GM23248 (cell line): ENCODE measurements around the gene DGAT2. TPM values are rescaled to one million over a fixed set of nuclear protein-coding genes. Genes with fewer than 3 reads are reported as not detected.
A peak's percentile ranks its signal among the peaks of the same experiment; 100 is the strongest.

Source experiments
- DNase-seq: peaks from one replicate; pipeline ENCODE4 v3.0.0-alpha.2; 2015
- H2AFZ ChIP-seq: fragments of 200-600 bp; sonication (generic); 2 replicates; pipeline ENCODE4 v1.6.1; 2016; ENCODE audit warnings: antibody characterized with exemption
- H3F3A ChIP-seq: fragments of 200-600 bp; sonication (generic); 2 replicates; pipeline ENCODE4 v1.6.1; 2016; ENCODE audit warnings: mild to moderate bottlenecking, antibody characterized with exemption, mixed run types; ENCODE audit not compliant: insufficient read depth
- H3K27ac ChIP-seq: fragments of 200-600 bp; sonication (generic); 2 replicates; pipeline ENCODE4 v1.5.1; 2016; ENCODE audit warnings: mild to moderate bottlenecking
- H3K27me3 ChIP-seq: fragments of 200-600 bp; sonication (generic); replicated peaks from 2 replicates; pipeline ENCODE4 v1.6.1; 2016; ENCODE audit warnings: mild to moderate bottlenecking; ENCODE audit not compliant: insufficient read depth
- H3K36me3 ChIP-seq: fragments of 200-600 bp; sonication (generic); 2 replicates; pipeline ENCODE4 v1.6.1; 2016; ENCODE audit warnings: low read depth, mild to moderate bottlenecking
- H3K4me1 ChIP-seq: fragments of 200-600 bp; sonication (generic); 2 replicates; pipeline ENCODE4 v1.6.1; 2016; ENCODE audit warnings: mild to moderate bottlenecking; ENCODE audit not compliant: insufficient read depth
- H3K4me2 ChIP-seq: fragments of 200-600 bp; sonication (generic); one replicate; pipeline ENCODE4 v1.6.1; 2016; ENCODE audit warnings: mild to moderate bottlenecking; ENCODE audit not compliant: unreplicated experiment
- H3K4me3 ChIP-seq: fragments of 200-600 bp; sonication (generic); 2 replicates; pipeline ENCODE4 v1.5.1; 2016; ENCODE audit warnings: mild to moderate bottlenecking
- H3K79me2 ChIP-seq: fragments of 200-600 bp; sonication (generic); 2 replicates; pipeline ENCODE4 v1.6.1; 2016; ENCODE audit warnings: mild to moderate bottlenecking; ENCODE audit not compliant: insufficient read depth
- H3K9ac ChIP-seq: fragments of 200-600 bp; sonication (generic); 2 replicates; pipeline ENCODE4 v1.6.1; 2016; ENCODE audit warnings: mild to moderate bottlenecking
- H3K9me2 ChIP-seq: fragments of 200-600 bp; sonication (generic); 2 replicates; pipeline ENCODE4 v1.6.1; 2016; ENCODE audit warnings: mixed run types, mild to moderate bottlenecking, moderate library complexity; ENCODE audit not compliant: insufficient read depth
- H3K9me3 ChIP-seq: fragments of 200-600 bp; sonication (generic); one replicate; pipeline ENCODE4 v1.6.1; 2017; ENCODE audit warnings: low read depth
- H4K20me1 ChIP-seq: fragments of 200-600 bp; sonication (generic); 2 replicates; pipeline ENCODE4 v1.6.0; 2016; ENCODE audit not compliant: insufficient read depth
- EZH2 ChIP-seq: fragments of 200-600 bp; sonication (generic); IDR thresholded peaks from 2 replicates; pipeline ENCODE4 v1.6.1; 2018; ENCODE audit warnings: antibody characterized with exemption, mild to moderate bottlenecking; ENCODE audit not compliant: insufficient read depth, poor library complexity, severe bottlenecking
- EZH2phosphoT487 ChIP-seq: fragments of 200-600 bp; sonication (generic); IDR thresholded peaks from 2 replicates; pipeline ENCODE4 v1.6.1; 2018; ENCODE audit warnings: antibody characterized with exemption, moderate library complexity, mild to moderate bottlenecking, low read depth; ENCODE audit not compliant: insufficient read depth
- WGBS, 2 experiments: methylation state at CpG; one replicate each; pipeline ENCODE4 v1.1.6; 2015 to 2017; ENCODE audit warnings: low lambda C conversion rate in 2 of 2, low coverage in 1 of 2; ENCODE audit errors: missing lambda C conversion rate in 2 of 2; 5-methylcytosine and 5-hydroxymethylcytosine counted together
- in situ Hi-C: fragments of 300-500 bp; cut with MboI; formaldehyde crosslinking; loops from 2 replicates; pipeline ENCODE4 v1.15.0; 2020
- polyA plus RNA-seq: library from polyadenylated mRNA; unstranded; fragments of >200 nt; fragmentation: Nextera tagmentation; extraction: Ambion mirVana; gene quantifications from 2 replicates; pipeline ENCODE4 v1.2.1, GENCODE V29; 2016
- total RNA-seq: library from RNA; depleted of rRNA; stranded (reverse); fragments of >200 nt; shearing (Covaris generic); gene quantifications from 2 replicates; pipeline ENCODE4 v1.2.3, GENCODE V29; 2014

The DGAT2 gene
- total and polyA plus RNA-seq, 2 experiments from 2014 or later, result 7.5 to 7.6 TPM

DNA sequence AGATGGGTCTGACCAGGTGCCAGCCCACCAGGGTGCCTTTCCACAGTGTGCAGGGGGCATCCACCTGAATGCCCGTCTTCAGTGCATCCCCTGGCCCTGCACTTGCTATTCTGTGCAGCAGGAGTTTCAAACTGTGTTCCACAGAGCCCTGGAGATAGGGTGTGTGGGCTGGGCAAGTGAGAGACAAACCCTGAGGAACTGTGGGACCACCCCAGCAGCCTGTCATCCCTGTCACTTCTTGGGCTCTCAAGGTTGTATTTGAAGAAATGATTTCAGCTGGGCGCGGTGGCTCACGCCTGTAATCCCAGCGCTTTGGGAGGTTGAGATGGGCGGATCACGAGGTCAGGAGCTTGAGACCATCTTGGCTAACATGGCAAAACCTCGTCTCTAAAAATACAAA, 6.4 kb upstream of the DGAT2 start:
- in situ Hi-C loops, result no loop called here
- Histone ChIP-seq H3K4me1 (peaks cover 25% of the 10 kb centered on the region), H3K79me2 (no peaks in the 10 kb centered on the region), H3K9me3 (no peaks in the 10 kb centered on the region), H3K36me3 (no peaks in the 10 kb centered on the region), H3K27me3 (no peaks in the 10 kb centered on the region), H3K9ac (no peak overlapping the region), H4K20me1 (no peaks in the 10 kb centered on the region), H3K27ac (no peak overlapping the region), H3K9me2 (no peaks in the 10 kb centered on the region), H3K4me2 (no peak overlapping the region), H3F3A (peaks cover 12% of the 10 kb centered on the region), H2AFZ (no peak overlapping the region), H3K4me3 (no peak overlapping the region)
- DNase-seq, result no peak
- WGBS, 2 experiments, result 90 to 92% methylated on average over 8 of the region's 8 CpGs
- no peak for TF ChIP-seq EZH2
- TF ChIP-seq EZH2phosphoT487, result no peak

- no peaks in the 10 kb centered on the region for H3K9me2 ChIP-seq
- in situ Hi-C loops, result no loop called here
- H3K9me3 ChIP-seq, result no peaks in the 10 kb centered on the region
- peak overlapping the region; percentile 42; the same call in 1 of the 2 replicates for H2AFZ ChIP-seq
- no peak overlapping the region for H3K9ac ChIP-seq
- TF ChIP-seq EZH2phosphoT487 (no peak), EZH2 (no peak)
- H3K4me3 ChIP-seq, result no peak overlapping the region
- no peaks in the 10 kb centered on the region for H3K36me3 ChIP-seq
- no peak overlapping the region for H3K27ac ChIP-seq
- no peaks in the 10 kb centered on the region for H3K27me3 ChIP-seq
- H4K20me1 ChIP-seq, result no peaks in the 10 kb centered on the region
- H3K79me2 ChIP-seq, result no peaks in the 10 kb centered on the region
- no peak overlapping the region for H3K4me2 ChIP-seq
- peaks cover 25% of the 10 kb centered on the region for H3K4me1 ChIP-seq
- WGBS, 2 experiments, result 82 to 85% methylated on average over 2 of the region's 2 CpGs
- DNase-seq, result peak; percentile 73
- H3F3A ChIP-seq, result peaks cover 12% of the 10 kb centered on the region
Measured at GRCh38 chr11:75762885-75763284, 5.7 kb upstream of the DGAT2 start.

DNA sequence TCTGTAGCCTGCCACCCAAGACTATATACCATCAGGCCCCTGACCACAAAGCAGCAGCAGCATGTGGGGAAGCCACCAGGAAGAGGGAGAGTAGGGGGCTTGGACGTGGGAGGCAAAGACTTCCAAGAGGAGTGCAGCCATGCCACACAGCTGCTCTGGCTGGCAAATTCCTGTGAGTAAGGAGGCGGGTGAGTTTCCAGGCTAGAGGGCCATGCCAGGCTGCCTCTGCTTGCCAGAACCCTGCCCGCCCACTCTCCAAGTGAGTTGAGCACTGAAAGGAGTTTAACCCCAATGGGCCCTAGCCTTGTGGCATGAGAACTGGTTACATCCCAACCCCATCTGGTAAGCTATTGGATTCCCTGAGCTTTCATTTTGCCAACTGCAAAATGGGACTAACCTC, 4.7 kb upstream of the DGAT2 start:
- Histone ChIP-seq H3K9me3 (no peaks in the 10 kb centered on the region), H3K36me3 (no peaks in the 10 kb centered on the region), H3K27ac (no peak overlapping the region), H2AFZ (no peak overlapping the region), H3K9me2 (no peaks in the 10 kb centered on the region), H3F3A (peaks cover 12% of the 10 kb centered on the region), H3K4me1 (peaks cover 28% of the 10 kb centered on the region), H3K27me3 (no peaks in the 10 kb centered on the region), H3K9ac (no peak overlapping the region), H3K4me2 (no peak overlapping the region), H3K4me3 (no peak overlapping the region), H3K79me2 (no peaks in the 10 kb centered on the region), H4K20me1 (no peaks in the 10 kb centered on the region)
- no peak for DNase-seq
- 79 to 94% methylated on average over 3 of the region's 3 CpGs for WGBS, 2 experiments
- in situ Hi-C loops, result no loop called here
- TF ChIP-seq EZH2, result no peak

DNA sequence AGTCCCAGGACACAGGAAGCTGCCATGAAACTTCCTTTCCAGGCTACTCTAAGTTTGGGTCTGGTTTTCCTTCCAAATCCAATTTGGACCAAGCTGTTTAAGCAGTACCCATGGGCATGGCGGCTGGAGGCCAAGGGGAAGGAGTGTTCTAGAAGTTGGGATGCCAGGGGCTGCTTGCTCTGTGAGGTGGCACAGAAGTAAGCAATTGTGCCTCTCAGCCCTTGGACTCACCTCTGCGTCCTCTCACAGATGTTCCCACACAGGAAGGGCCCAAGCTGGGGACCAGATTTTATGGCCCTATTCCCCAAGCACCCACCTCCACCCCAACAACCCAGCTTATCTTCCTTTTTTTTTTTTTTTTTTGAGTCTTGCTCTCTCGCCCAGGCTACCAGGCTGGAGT, 3.5 kb upstream of the DGAT2 start:
- TF ChIP-seq EZH2phosphoT487 (no peak), EZH2 (no peak)
- no peaks in the 10 kb centered on the region for H3K79me2 ChIP-seq
- no peak for DNase-seq
- H3K9ac ChIP-seq, result no peak overlapping the region
- no peak overlapping the region for H3K4me3 ChIP-seq
- no peak overlapping the region for H3K27ac ChIP-seq
- no peaks in the 10 kb centered on the region for H3K9me2 ChIP-seq
- H3F3A ChIP-seq, result peaks cover 18% of the 10 kb centered on the region
- in situ Hi-C loops, result no loop called here
- 91 to 93% methylated on average over 3 of the region's 3 CpGs for WGBS, 2 experiments
- H2AFZ ChIP-seq, result no peak overlapping the region
- H3K9me3 ChIP-seq, result no peaks in the 10 kb centered on the region
- no peak overlapping the region for H3K4me2 ChIP-seq
- no peaks in the 10 kb centered on the region for H4K20me1 ChIP-seq
- H3K27me3 ChIP-seq, result no peaks in the 10 kb centered on the region
- peaks cover 28% of the 10 kb centered on the region for H3K4me1 ChIP-seq
- no peaks in the 10 kb centered on the region for H3K36me3 ChIP-seq
